Endothelial cell of umbilical vein (primary cell): ENCODE results near the gene COLQ.

Experiments used
- EZH2 ChIP-seq: IDR thresholded peaks from 2 replicates; pipeline ENCODE4 v1.6.1; 2012; ENCODE audit warnings: borderline replicate concordance, low read depth, mild to moderate bottlenecking, moderate library complexity, low read length, inconsistent platforms; ENCODE audit not compliant: severe bottlenecking
- JUN ChIP-seq: IDR thresholded peaks from 2 replicates; pipeline ENCODE4 v1.6.1; 2011; ENCODE audit warnings: borderline replicate concordance, low read depth; ENCODE audit not compliant: insufficient read length, insufficient read depth
- POLR2A ChIP-seq: IDR thresholded peaks from 2 replicates; pipeline ENCODE4 v1.6.1; 2012; ENCODE audit warnings: low read depth, mild to moderate bottlenecking, control low read depth, low read length
- TF ChIP-seq, protein P1 (sequence below), 2 donors: IDR thresholded peaks; 1 replicate in 1 of 2; 2 replicates in 1 of 2; pipeline ENCODE4 v1.5.1; 2011; ENCODE audit warnings: low read length in 2 of 2, mild to moderate bottlenecking in 2 of 2, moderate library complexity in 2 of 2, control low read depth in 1 of 2, inconsistent platforms in 1 of 2, low read depth in 1 of 2; ENCODE audit not compliant: insufficient read depth in 1 of 2; ENCODE audit errors: extremely low read depth in 1 of 2

DNA sequence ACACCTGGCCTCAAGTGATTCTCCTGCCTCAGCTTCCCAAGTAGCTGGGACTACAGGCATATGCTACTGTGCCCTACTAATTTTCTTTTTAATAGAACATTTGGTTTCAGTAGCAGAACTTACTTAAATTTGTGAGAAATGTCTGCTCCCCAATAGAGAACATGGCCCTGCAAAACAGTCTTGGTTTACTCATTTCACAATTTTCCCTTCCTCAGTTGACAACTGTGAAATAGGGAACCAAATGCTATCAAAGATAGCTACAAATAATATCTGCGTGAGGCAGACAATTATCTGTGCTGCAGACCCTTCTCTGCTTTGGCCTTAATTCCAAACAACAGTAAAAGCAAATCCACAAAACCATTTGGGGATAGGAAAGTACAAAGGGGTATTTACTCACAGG is 116.7 kb downstream of the COLQ start:
- TF ChIP-seq, protein P1, sequence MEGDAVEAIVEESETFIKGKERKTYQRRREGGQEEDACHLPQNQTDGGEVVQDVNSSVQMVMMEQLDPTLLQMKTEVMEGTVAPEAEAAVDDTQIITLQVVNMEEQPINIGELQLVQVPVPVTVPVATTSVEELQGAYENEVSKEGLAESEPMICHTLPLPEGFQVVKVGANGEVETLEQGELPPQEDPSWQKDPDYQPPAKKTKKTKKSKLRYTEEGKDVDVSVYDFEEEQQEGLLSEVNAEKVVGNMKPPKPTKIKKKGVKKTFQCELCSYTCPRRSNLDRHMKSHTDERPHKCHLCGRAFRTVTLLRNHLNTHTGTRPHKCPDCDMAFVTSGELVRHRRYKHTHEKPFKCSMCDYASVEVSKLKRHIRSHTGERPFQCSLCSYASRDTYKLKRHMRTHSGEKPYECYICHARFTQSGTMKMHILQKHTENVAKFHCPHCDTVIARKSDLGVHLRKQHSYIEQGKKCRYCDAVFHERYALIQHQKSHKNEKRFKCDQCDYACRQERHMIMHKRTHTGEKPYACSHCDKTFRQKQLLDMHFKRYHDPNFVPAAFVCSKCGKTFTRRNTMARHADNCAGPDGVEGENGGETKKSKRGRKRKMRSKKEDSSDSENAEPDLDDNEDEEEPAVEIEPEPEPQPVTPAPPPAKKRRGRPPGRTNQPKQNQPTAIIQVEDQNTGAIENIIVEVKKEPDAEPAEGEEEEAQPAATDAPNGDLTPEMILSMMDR (IDR thresholded peaks at IDR 0.05; ENCODE audit: extremely low read depth in 1 of 2, insufficient read depth in 1 of 2, low read depth in 1 of 2, low read length in 2 of 2) = no peak
- TF ChIP-seq POLR2A (no peak), JUN (no peak), EZH2 (no peak)
